GM18498 (cell line): ENCODE measurements around the gene SPHKAP.
"Not testable (repeated sequence)": the region's sequence is repeated elsewhere in the genome, so short reads cannot be mapped to it uniquely, and the experiment has no call there.

Experiments used
- ATAC-seq: cut with Tn5 transposase; IDR thresholded peaks from one replicate; pipeline ENCODE4 v1.9.1; 2021; ENCODE audit warnings: mild to moderate bottlenecking, moderate library complexity; ENCODE audit not compliant: unreplicated experiment

The SPHKAP gene

GRCh38 chr2:228040995-228041394, 140.5 kb downstream of the SPHKAP start:
- no peak for ATAC-seq

GRCh38 chr2:228039752-228040534, 141.5 kb downstream of the SPHKAP start:
- ATAC-seq, result peak; percentile 78

- no peak for ATAC-seq
Measured at GRCh38 chr2:228038967-228039366, 142.5 kb downstream of the SPHKAP start.

DNA sequence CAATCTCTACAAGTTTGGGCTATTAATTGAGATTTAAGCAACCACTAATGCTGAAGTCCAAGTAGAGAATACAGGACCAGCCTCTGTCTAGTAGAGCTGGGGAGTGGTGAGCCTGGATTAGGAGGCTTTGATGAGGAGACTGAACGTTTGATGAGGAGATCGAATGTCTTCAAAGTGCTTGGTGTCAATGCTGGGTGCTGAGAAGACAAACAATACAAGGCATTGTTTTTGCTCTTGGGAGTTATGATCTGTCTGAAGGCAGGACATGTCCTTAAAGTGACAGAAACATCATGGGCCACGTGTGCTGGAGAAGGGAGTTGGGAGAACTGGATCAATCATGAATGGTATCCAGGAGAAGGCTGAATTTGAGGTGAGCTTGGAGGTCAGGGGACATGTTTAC, 143.6 kb downstream of the SPHKAP start:
- no peak for ATAC-seq

DNA sequence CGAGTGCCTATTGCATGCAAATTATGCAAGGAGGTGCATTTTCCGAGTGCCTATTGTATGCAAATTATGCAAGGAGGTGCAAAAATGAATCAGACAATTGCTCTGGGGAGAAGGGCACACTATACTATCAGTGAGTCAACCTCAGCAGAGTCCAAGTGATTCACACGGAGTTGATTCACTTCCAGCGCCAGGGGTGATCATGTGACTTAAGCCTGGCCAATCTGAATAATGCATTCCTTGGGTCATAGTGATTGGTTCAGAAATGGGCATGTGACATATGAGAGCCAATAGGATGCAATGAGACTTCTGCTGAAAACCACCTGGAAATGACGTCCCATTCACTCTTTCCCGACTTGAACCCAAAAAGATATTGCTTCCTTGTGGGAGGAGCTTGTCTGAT, 157.9 kb downstream of the SPHKAP start:
- no peak for ATAC-seq

- ATAC-seq, result no peak
Measured at GRCh38 chr2:228018311-228018710, 163.2 kb downstream of the SPHKAP start.

- no peak for ATAC-seq
Measured at GRCh38 chr2:228017784-228018183, 163.7 kb downstream of the SPHKAP start.

- no peak for ATAC-seq
Measured at GRCh38 chr2:228016402-228016801, 165.1 kb downstream of the SPHKAP start.

DNA sequence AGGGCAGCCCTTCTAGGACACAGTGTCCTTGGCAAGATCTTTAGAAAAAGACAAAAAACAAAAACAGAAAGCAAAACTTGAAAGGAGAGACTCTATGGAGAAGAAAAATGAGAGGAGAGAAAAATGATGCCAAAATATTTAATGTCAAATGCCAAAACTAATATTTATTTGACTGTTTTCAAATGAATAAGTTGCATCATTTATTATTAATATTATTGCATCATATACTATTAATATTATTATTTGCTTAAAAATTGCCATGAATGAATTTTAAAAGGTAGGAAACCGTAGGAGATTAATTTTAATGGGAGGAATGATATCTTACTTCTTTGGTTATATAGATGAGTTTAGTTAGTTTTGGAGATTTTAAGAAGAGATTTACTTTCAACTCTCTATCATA, 165.7 kb downstream of the SPHKAP start:
- ATAC-seq, result no peak

DNA sequence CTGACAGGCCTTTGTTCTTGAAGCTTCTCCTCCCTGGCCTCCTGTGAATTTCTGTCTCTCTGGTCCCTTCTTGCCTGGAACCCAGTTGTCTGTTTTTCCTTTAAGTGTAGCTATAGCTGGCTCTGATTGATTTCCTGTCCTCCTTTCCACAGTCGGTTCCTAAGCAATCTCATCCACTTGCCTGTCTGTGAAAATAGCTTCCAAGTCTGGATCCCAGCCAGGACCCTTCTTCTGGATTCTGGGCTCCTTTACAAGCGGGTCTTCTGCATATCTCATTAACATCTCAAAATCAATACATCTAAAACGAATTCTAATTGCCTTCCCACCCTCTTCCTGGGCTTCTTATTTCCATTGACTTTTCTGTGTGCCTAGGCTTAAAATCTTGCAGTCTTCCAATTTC, 185.1 kb downstream of the SPHKAP start:
- no peak for ATAC-seq

- no peak for ATAC-seq
Measured at GRCh38 chr2:227990937-227991336, 190.6 kb downstream of the SPHKAP start.

DNA sequence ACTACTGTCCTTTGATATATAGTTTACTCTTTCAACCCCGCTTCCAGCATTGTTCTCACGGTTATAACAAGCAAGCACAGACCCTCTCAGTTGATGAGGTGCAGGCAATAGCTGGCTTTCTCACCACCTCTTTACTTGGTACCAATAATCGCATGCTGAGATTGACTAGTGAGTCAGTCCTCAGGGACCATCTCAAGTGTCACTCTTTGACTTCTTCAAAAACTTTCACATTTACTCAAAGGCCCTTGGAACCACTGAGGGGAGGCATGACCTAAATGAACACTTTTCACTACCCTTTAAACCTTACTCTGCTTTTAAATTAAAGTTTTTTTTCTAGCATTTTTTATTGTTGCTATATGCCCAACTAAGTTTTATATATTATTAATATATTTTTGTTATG, 208.2 kb downstream of the SPHKAP start:
- ATAC-seq, result no peak

GRCh38 chr2:227971619-227972230, 209.8 kb downstream of the SPHKAP start:
- ATAC-seq, result no peak

DNA sequence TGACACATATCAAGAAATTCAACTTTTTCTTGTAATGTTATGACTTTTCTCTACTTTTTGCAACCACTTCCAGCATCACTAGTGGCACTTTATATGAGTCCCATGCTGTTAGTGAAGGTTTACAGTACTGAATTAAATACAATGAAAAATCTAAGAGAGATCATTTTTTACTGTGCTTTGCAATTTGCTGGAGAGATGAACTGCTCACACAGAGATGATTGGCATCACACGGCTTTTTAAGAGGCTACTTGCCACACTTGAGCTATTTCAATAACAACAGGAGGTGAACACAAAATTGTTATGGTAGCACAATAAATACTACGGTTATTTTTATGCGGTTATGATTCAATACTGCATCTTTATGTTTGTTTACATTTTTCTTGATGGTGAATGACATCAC, 221.2 kb downstream of the SPHKAP start:
- ATAC-seq, result no peak

- no peak for ATAC-seq
Measured at GRCh38 chr2:227942965-227943364, 238.5 kb downstream of the SPHKAP start.

GRCh38 chr2:227942021-227942420, 239.5 kb downstream of the SPHKAP start:
- no peak for ATAC-seq

GRCh38 chr2:227939271-227940027, 242.0 kb downstream of the SPHKAP start:
- peak; percentile 70 for ATAC-seq

GRCh38 chr2:227936249-227936648, 245.2 kb downstream of the SPHKAP start:
- ATAC-seq, result not testable (repeated sequence)

- ATAC-seq, result no peak
Measured at GRCh38 chr2:227933884-227934283, 247.6 kb downstream of the SPHKAP start.

DNA sequence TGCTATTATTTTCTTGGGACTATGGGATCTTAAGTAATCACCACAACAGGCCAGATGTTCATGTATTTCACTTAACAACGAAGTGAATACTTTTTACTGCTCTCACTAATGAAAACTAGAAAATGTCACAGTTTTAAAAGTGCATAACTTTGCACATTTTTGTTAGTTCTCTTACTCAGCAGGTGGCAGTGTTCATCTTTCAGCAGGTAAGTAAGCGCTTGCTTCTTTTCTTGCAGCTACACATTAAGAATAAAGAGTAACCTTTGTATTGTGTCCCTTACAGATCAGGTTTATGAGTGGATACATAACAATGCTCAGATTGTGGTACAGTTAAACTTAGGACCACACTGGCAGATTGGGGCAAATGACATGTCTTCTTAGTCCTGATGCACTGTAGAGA, 249.1 kb downstream of the SPHKAP start:
- no peak for ATAC-seq

DNA sequence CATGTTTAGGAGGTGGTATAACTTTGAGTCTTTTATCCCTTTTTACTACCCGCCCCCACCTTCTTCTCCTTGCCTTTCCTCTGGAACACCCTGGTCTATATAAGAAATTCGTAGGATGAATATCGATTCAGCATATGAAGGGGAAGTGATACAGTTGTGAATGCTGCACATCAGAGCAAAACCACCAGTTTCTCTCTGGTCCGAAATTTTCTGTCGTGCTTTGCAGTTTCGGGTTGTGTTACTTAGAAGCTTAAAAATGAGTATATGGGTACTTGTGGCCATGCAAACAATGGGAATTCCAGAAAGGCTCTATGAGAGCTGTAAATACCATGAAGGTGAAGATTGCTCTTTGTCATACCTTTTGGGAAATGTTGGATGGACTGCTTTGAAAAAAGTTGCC, 249.5 kb downstream of the SPHKAP start:
- ATAC-seq, result no peak
